Measurements from ENCODE around the gene OSBPL9. TPM values are rescaled to one million over a fixed set of nuclear protein-coding genes. Genes with fewer than 3 reads are reported as not detected.
A peak's percentile ranks its signal among the peaks of the same experiment; 100 is the strongest.

OSBPL9 gene
- total and polyA plus RNA-seq, 9 of the 15 experiments (the other 6 are each of a cell fraction or from before 2014, with no cell fraction given): 43.9 to 217 (median 170) TPM

DNA sequence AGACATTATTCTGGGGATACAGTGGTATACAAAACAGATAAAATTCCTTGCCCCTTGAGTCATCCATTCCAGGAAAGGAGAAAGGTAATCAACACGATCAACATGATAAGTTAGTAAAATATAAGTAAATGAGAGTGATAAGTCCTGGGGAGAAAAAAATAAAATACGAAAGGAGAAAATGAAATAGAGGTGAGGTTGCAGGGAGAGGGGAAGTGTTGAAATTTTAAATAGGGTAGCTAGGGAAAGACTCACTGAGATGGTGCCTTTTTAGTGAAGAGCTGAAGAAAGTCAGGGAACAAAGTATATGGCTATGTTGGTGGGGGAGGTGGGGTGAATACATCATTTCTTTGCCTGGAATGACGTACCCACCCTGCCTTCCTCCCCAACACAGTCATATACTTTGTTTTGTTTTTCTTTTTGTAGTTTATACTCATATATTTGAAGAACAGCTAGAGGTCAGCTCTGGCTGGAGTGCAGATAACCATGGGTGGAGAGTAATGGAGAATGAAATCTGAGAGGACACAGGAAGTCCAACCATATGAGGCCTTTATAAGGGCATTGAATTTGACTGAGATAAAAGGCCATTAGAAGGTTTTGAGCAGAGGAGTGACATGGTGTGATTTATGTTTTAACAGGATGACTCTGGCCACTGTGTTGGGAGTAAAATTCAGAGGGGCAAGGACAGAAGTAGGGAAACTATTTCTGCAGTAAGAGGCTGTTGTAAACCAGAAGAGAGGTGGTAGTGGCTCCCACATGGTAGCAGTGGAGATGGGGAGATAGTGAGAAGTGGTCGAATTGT lies 54.8 kb downstream of the OSBPL9 start (continued):
- TF ChIP-seq, protein P1, sequence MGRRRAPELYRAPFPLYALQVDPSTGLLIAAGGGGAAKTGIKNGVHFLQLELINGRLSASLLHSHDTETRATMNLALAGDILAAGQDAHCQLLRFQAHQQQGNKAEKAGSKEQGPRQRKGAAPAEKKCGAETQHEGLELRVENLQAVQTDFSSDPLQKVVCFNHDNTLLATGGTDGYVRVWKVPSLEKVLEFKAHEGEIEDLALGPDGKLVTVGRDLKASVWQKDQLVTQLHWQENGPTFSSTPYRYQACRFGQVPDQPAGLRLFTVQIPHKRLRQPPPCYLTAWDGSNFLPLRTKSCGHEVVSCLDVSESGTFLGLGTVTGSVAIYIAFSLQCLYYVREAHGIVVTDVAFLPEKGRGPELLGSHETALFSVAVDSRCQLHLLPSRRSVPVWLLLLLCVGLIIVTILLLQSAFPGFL (CRISPR knock-in tag; IDR thresholded peaks at IDR 0.05): no peak
- TF ChIP-seq ZNF584 (CRISPR knock-in tag; IDR thresholded peaks at IDR 0.05; ENCODE audit: low read depth): no peak
- no peak for TF ChIP-seq EWSR1 (IDR thresholded peaks at IDR 0.05; ENCODE audit: borderline replicate concordance, low read depth, partially characterized antibody)
- TF ChIP-seq RHOXF2B (CRISPR knock-in tag; conservative IDR thresholded peaks at IDR 0.05): no peak
- TF ChIP-seq ZNF76 (CRISPR knock-in tag; IDR thresholded peaks at IDR 0.05; ENCODE audit: borderline replicate concordance): no peak
- TF ChIP-seq, protein P2, sequence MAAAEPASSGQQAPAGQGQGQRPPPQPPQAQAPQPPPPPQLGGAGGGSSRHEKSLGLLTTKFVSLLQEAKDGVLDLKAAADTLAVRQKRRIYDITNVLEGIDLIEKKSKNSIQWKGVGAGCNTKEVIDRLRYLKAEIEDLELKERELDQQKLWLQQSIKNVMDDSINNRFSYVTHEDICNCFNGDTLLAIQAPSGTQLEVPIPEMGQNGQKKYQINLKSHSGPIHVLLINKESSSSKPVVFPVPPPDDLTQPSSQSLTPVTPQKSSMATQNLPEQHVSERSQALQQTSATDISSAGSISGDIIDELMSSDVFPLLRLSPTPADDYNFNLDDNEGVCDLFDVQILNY (CRISPR knock-in tag; IDR thresholded peaks at IDR 0.05): no peak
- no peak for TF ChIP-seq ZNF184 (CRISPR knock-in tag; IDR thresholded peaks at IDR 0.05)
- peak; percentile 36 for TF ChIP-seq CBFA2T2 (conservative IDR thresholded peaks at IDR 0.05)
- no peak for TF ChIP-seq ZNF79 (CRISPR knock-in tag; IDR thresholded peaks at IDR 0.05; ENCODE audit: low read depth)
- TF ChIP-seq, protein P3, sequence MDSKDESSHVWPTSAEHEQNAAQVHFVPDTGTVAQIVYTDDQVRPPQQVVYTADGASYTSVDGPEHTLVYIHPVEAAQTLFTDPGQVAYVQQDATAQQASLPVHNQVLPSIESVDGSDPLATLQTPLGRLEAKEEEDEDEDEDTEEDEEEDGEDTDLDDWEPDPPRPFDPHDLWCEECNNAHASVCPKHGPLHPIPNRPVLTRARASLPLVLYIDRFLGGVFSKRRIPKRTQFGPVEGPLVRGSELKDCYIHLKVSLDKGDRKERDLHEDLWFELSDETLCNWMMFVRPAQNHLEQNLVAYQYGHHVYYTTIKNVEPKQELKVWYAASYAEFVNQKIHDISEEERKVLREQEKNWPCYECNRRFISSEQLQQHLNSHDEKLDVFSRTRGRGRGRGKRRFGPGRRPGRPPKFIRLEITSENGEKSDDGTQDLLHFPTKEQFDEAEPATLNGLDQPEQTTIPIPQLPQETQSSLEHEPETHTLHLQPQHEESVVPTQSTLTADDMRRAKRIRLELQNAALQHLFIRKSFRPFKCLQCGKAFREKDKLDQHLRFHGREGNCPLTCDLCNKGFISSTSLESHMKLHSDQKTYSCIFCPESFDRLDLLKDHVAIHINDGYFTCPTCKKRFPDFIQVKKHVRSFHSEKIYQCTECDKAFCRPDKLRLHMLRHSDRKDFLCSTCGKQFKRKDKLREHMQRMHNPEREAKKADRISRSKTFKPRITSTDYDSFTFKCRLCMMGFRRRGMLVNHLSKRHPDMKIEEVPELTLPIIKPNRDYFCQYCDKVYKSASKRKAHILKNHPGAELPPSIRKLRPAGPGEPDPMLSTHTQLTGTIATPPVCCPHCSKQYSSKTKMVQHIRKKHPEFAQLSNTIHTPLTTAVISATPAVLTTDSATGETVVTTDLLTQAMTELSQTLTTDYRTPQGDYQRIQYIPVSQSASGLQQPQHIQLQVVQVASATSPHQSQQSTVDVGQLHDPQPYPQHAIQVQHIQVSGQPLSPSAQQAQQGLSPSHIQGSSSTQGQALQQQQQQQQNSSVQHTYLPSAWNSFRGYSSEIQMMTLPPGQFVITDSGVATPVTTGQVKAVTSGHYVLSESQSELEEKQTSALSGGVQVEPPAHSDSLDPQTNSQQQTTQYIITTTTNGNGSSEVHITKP (IDR thresholded peaks at IDR 0.05; ENCODE audit: partially characterized antibody): no peak
- no peak for TF ChIP-seq RB1 (IDR thresholded peaks at IDR 0.05; ENCODE audit: low read depth)
- TF ChIP-seq JUND (IDR thresholded peaks at IDR 0.05; ENCODE audit: borderline replicate concordance, low read depth, low read length): peak; percentile 86
- TF ChIP-seq JUND (tag; IDR thresholded peaks at IDR 0.05; ENCODE audit: borderline replicate concordance, low read depth, low read length): peak; percentile 88; the same call in 2 of the 3 replicates
- TF ChIP-seq, protein P4, sequence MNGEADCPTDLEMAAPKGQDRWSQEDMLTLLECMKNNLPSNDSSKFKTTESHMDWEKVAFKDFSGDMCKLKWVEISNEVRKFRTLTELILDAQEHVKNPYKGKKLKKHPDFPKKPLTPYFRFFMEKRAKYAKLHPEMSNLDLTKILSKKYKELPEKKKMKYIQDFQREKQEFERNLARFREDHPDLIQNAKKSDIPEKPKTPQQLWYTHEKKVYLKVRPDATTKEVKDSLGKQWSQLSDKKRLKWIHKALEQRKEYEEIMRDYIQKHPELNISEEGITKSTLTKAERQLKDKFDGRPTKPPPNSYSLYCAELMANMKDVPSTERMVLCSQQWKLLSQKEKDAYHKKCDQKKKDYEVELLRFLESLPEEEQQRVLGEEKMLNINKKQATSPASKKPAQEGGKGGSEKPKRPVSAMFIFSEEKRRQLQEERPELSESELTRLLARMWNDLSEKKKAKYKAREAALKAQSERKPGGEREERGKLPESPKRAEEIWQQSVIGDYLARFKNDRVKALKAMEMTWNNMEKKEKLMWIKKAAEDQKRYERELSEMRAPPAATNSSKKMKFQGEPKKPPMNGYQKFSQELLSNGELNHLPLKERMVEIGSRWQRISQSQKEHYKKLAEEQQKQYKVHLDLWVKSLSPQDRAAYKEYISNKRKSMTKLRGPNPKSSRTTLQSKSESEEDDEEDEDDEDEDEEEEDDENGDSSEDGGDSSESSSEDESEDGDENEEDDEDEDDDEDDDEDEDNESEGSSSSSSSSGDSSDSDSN (IDR thresholded peaks at IDR 0.05; ENCODE audit: borderline replicate concordance in 1 of 2, low read depth in 2 of 2, low read length in 2 of 2): no peak
- TF ChIP-seq XRCC5 (IDR thresholded peaks at IDR 0.05; ENCODE audit: low read depth, low read length): no peak
- TF ChIP-seq CAMTA2 (CRISPR knock-in tag; conservative IDR thresholded peaks at IDR 0.05): no peak
- TF ChIP-seq, protein P5, sequence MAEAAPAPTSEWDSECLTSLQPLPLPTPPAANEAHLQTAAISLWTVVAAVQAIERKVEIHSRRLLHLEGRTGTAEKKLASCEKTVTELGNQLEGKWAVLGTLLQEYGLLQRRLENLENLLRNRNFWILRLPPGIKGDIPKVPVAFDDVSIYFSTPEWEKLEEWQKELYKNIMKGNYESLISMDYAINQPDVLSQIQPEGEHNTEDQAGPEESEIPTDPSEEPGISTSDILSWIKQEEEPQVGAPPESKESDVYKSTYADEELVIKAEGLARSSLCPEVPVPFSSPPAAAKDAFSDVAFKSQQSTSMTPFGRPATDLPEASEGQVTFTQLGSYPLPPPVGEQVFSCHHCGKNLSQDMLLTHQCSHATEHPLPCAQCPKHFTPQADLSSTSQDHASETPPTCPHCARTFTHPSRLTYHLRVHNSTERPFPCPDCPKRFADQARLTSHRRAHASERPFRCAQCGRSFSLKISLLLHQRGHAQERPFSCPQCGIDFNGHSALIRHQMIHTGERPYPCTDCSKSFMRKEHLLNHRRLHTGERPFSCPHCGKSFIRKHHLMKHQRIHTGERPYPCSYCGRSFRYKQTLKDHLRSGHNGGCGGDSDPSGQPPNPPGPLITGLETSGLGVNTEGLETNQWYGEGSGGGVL (CRISPR knock-in tag; IDR thresholded peaks at IDR 0.05): no peak
